LoVo (cell line): ENCODE data around the gene TUT1.
"Not testable (repeated sequence)": the region's sequence is repeated elsewhere in the genome, so short reads cannot be mapped to it uniquely, and the experiment has no call there.

Experiments used
- DNase-seq: peaks from one replicate; pipeline ENCODE4 v3.0.0-alpha.2; 2016; ENCODE audit warnings: low spot score

Gene TUT1

GRCh38 chr11:62575837-62576236 lies 15.5 kb downstream of the TUT1 start:
- DNase-seq: no peak

GRCh38 chr11:62575156-62575555 lies 16.2 kb downstream of the TUT1 start:
- DNase-seq: no peak

GRCh38 chr11:62574363-62575071 lies 16.8 kb downstream of the TUT1 start:
- no peak for DNase-seq

DNA sequence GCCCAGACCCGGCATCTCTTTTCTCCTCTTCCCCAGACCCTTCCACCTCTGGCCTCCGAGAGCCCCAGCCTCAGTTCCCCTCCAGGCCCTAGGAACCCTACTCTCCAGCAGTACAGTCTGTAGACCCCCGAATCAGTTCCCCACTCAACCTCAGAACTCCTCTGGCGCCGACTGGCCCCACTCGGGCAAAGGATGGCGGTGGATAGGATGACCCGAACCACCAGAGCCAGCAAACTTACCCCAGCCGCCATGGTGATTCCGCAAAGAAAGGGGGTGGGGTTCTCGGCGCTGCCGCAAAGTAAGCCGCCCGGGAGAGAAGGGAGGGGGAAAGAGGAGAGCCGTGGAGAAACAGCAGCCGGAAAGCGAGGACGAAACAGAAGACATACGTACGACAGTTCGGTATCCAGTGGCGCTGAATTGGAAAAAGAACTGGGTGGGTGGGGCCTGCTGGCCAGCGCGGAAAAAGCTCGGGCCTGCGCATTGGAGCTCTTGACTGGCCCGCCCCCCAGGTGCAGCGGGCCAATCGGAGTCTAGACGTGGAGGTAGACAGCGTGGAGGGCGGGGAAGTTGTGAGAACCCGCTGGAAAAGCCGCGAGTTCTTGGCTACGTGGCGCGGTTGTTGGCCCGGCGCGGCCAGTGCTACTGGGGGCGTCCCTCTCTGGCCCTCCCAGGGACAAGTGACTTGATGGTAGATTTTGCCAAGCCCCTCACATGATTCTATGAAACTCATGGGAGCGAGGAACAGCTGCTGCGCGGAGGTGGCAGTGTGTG lies 17.5 kb downstream of the TUT1 start, which contains the start of gene EEF1G:
TSS of gene EEF1G (minus strand) at position 300 of the 771 bp plus-strand sequence. CDS start at position 251, 49 bp downstream.
- peak; percentile 99 for DNase-seq

- no peak for DNase-seq
These were observed 18.2 kb downstream of the TUT1 start for GRCh38 chr11:62573006-62573591.

DNA sequence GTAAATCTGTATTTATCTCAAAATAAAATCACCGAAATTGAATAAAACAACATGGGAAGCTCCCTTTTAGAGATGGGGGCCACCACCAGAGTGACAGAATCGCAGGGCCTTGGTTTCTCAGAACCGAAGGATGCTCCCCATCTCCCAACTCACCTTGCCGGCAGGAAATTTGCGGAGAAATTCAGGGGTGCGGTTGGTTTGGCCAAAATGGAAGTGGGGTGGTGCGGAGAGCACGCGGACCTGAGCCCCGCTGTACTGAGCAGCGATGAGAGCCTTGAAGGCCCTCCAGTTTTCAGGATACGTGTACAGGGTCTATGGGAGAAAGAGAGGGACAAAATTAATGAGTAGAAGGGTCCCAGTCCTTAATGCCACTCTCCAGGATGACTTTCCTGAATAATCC lies 18.9 kb downstream of the TUT1 start:
- no peak for DNase-seq

- DNase-seq: not testable (repeated sequence)
These were observed 19.8 kb downstream of the TUT1 start for GRCh38 chr11:62571493-62571892.

- DNase-seq: not testable (repeated sequence)
These were observed 20.4 kb downstream of the TUT1 start for GRCh38 chr11:62570903-62571302.

DNA sequence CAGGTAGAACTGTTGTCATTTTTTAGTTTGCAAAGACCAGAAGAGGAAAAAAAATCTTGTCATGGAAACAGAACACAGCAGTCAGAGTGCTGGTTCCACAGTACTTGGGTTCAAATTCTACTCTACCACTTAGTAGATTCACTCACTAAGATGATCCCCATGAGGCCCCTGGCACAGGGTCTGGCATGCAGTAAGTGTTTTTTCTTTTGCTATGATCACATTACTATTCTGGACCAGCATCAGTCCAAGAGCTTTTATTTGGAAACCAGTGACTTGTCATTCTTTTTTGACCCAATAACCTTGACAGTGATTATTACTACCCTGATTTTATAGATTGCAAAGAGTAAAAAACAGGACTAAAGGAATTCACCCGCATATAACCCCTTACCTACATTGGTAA lies 21.7 kb downstream of the TUT1 start:
- DNase-seq: no peak

DNA sequence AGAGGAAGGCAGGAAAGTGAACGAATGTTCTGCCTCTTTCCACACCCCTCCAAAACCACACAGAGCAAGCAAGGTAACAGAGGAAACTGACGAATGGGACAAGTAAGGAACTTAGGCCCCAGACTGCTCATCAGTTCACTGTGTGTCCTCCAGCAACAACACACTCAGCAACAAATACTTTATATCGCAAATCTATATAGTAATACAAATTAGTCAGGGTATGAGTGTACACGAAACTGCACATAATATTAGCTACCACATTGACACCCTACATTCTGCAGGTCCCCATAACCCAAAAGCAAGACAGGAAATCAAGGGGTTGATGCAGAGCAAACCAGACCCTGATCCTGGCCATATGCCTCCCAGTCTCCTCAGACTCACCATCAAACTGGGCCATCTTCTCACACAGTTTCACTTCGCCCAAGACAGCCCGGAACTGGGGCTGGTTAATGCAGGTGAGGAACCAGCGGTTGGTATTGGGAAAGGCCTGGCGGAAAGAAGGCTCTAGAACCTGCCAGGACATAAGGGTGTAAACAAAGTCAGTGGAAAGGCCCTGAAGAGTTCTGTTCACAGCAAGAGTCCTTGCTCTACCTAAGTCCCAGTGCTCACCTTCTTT lies 24.2 kb downstream of the TUT1 start:
- DNase-seq: no peak

DNA sequence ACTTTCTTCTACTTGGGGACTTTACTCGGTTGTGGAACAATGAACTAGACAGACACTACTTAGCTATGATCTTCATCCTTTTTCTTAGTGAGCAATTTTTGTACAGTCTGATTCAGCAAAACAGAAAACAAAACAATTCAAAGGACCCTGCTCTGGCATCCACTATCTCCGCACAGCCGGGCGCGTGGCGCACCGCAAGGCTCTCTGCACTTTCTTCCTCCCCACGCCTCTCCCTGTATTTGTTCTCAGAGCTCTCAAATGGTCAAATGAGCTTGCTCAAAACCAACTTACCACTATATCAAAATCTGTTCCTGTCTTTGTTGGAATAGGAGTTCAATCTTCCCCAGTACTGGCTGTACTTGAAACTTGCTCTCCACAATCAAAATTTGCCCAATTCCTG lies 25.1 kb downstream of the TUT1 start:
- no peak for DNase-seq

DNA sequence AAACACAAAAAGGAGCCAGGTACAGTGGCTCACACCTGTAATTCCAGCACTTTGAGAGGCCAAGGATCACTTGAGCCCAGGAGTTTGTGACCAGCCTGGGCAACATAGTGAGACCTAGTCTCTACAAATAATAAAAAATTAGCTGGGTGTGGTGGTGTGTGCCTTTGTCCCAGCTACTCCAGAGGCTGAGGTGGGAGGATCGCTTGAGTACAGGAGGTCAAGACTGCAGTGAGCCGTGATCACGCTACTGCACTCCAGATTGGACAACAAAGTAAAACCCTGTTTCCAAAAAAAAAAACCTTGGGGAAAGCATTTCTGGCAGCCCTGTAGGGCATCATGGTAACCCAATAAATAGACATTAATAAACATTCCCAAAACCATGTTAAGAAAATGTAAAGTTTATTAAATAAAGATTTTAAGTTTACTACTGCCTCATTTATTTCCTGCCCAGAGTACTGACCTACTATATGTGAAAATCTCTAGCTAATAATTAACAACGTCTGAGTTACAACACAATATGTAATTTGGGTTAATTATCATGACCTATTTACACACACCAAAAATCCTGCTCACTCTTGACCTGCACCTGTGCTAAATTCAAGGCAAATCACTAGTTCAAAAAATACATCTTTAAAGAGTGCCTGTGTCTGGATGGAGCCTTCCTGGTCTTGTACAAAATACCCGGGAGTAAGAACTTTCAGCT lies 26.1 kb downstream of the TUT1 start:
- DNase-seq: no peak

- not testable (repeated sequence) for DNase-seq
These were observed 29.6 kb downstream of the TUT1 start for GRCh38 chr11:62561677-62562230.

DNA sequence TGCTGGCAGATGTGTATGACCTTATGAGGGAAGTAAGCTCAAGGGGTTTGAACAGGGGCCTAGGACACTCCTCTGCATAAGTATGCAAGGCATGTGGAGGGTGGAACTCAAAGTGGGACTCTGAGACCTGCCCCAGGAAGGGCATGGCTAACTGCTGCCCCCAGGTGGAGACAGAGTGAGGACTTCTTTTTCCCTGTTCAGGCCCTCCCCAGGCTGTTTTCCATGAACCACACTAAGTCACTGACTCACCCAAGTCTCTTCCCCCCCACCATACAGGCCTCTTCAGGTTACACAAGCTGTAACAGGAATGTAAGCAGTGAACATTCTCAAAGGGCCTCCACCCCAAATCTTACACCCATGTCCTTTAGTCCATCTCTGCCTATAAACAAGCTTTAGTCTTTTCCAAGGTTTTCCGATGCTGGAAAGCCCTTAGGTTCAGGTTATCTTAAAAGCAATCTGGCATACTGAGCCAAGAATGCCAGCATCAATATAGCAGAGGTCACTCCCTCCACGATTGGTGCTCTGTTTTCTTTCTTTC lies 30.7 kb downstream of the TUT1 start:
- DNase-seq: peak; percentile 89

GRCh38 chr11:62559626-62560025 lies 31.7 kb downstream of the TUT1 start:
- not testable (repeated sequence) for DNase-seq

- DNase-seq: no peak
These were observed 32.1 kb downstream of the TUT1 start for GRCh38 chr11:62559204-62559603.

- DNase-seq: no peak
These were observed 32.7 kb downstream of the TUT1 start for GRCh38 chr11:62558669-62559068.

- no peak for DNase-seq
These were observed 34.3 kb downstream of the TUT1 start for GRCh38 chr11:62556875-62557631.

GRCh38 chr11:62556108-62556874 lies 35.0 kb downstream of the TUT1 start:
- peak; percentile 83 for DNase-seq
